PC-3 (cell line): Measurements from ENCODE around the gene TRIM65. TPM values are rescaled to one million over a fixed set of nuclear protein-coding genes. Genes with fewer than 3 reads are reported as not detected.

Experiments used
- ATAC-seq: fragments of 200-7000 bp; cut with Tn5 transposase; 2 replicates; pipeline ENCODE4 v1.9.1; 2020; ENCODE audit warnings: mild to moderate bottlenecking, moderate library complexity
- BruUV-seq: library from RNA; stranded (reverse); fragments of 400-500 nt; replicated peaks from 2 replicates; lab custom pipeline; 2021; lab: Mats Ljungman, UMichigan
- CTCF ChIA-PET: fragments of 300-600 bp; sonication (Branson Sonifier 250); formaldehyde crosslinking; loops from one replicate; lab custom pipeline; 2022; ENCODE audit warnings: antibody characterized with exemption; lab: Charles Lee
- POLR2A ChIA-PET: fragments of 300-600 bp; sonication (Branson Sonifier 250); formaldehyde crosslinking; loops from one replicate; lab custom pipeline; 2022; ENCODE audit warnings: antibody characterized with exemption; ENCODE audit not compliant: unreplicated experiment; lab: Charles Lee
- DNase-seq: peaks from one replicate; pipeline ENCODE4 v3.0.0-alpha.2; 2015
- H2AFZ ChIP-seq: fragments of 300-600 bp; sonication (generic); 2 replicates; pipeline ENCODE4 v1.6.0; 2016; ENCODE audit warnings: antibody characterized with exemption, low read length
- H3F3A ChIP-seq: fragments of 300-600 bp; sonication (generic); one replicate; pipeline ENCODE4 v1.6.0; 2017; ENCODE audit warnings: antibody characterized with exemption, low read length, control low read depth, mild to moderate bottlenecking; ENCODE audit not compliant: unreplicated experiment
- H3K27ac ChIP-seq: fragments of 300-600 bp; sonication (generic); 2 replicates; pipeline ENCODE4 v1.5.1; 2016; ENCODE audit warnings: mild to moderate bottlenecking, low read length
- H3K27me3 ChIP-seq: fragments of 300-600 bp; sonication (generic); 2 replicates; pipeline ENCODE4 v1.6.1; 2016; ENCODE audit warnings: low read length, mixed read lengths
- H3K36me3 ChIP-seq: fragments of 300-600 bp; sonication (generic); 2 replicates; pipeline ENCODE4 v1.6.1; 2016; ENCODE audit warnings: low read depth, mixed run types, low read length, mixed read lengths
- H3K4me1 ChIP-seq: fragments of 300-600 bp; sonication (generic); 2 replicates; pipeline ENCODE4 v1.5.1; 2016; ENCODE audit warnings: low read length; ENCODE audit not compliant: insufficient read depth
- H3K4me2 ChIP-seq: fragments of 300-600 bp; sonication (generic); 2 replicates; pipeline ENCODE4 v1.6.0; 2016; ENCODE audit warnings: low read length
- H3K4me3 ChIP-seq: fragments of 300-600 bp; sonication (generic); 2 replicates; pipeline ENCODE4 v1.5.1; 2016; ENCODE audit warnings: mild to moderate bottlenecking, low read length, mixed read lengths
- H3K79me2 ChIP-seq: fragments of 300-600 bp; sonication (generic); 2 replicates; pipeline ENCODE4 v1.6.1; 2017; ENCODE audit warnings: low read length, mixed read lengths
- H3K9ac ChIP-seq: fragments of 300-600 bp; sonication (generic); 2 replicates; pipeline ENCODE4 v1.6.0; 2016; ENCODE audit warnings: mild to moderate bottlenecking, low read length
- H3K9me2 ChIP-seq: fragments of 300-600 bp; sonication (generic); replicated peaks from 2 replicates; pipeline ENCODE4 v1.6.1; 2016; ENCODE audit warnings: mixed run types, low read length, mixed read lengths
- H3K9me3 ChIP-seq: fragments of 300-600 bp; sonication (generic); 2 replicates; pipeline ENCODE4 v1.6.1; 2016; ENCODE audit warnings: low read length, mixed read lengths
- H4K20me1 ChIP-seq: fragments of 300-600 bp; sonication (generic); 2 replicates; pipeline ENCODE4 v1.6.1; 2016; ENCODE audit warnings: low read length, mixed read lengths
- EZH2 ChIP-seq: fragments of 300-600 bp; sonication (generic); IDR thresholded peaks from one replicate; pipeline ENCODE4 v1.6.1; 2017; ENCODE audit warnings: antibody characterized with exemption, mild to moderate bottlenecking, low read length; ENCODE audit not compliant: unreplicated experiment
- EZH2phosphoT487 ChIP-seq: fragments of 300-600 bp; sonication (generic); IDR thresholded peaks from 2 replicates; pipeline ENCODE4 v1.6.1; 2018; ENCODE audit warnings: mild to moderate bottlenecking, antibody characterized with exemption, low read length, borderline replicate concordance
- intact Hi-C: fragments of 100-400 bp; cut with micrococcal nuclease; formaldehyde crosslinking; loops from 2 replicates; pipeline ENCODE4 v1.9.0; 2023
- total RNA-seq: library from RNA; depleted of rRNA; stranded (reverse); fragments of >200 nt; gene quantifications from 2 replicates; pipeline ENCODE4 v1.2.3, GENCODE V29; 2014
- TF ChIP-seq, protein P1 (sequence below): fragments of 300-600 bp; sonication (generic); conservative IDR thresholded peaks from 2 replicates; pipeline ENCODE4 v1.5.1; 2017; ENCODE audit warnings: antibody characterized with exemption, low read depth, mild to moderate bottlenecking, low read length

TRIM65 gene
- total RNA-seq, 1 experiment from 2014 or later: 32.3 TPM

DNA sequence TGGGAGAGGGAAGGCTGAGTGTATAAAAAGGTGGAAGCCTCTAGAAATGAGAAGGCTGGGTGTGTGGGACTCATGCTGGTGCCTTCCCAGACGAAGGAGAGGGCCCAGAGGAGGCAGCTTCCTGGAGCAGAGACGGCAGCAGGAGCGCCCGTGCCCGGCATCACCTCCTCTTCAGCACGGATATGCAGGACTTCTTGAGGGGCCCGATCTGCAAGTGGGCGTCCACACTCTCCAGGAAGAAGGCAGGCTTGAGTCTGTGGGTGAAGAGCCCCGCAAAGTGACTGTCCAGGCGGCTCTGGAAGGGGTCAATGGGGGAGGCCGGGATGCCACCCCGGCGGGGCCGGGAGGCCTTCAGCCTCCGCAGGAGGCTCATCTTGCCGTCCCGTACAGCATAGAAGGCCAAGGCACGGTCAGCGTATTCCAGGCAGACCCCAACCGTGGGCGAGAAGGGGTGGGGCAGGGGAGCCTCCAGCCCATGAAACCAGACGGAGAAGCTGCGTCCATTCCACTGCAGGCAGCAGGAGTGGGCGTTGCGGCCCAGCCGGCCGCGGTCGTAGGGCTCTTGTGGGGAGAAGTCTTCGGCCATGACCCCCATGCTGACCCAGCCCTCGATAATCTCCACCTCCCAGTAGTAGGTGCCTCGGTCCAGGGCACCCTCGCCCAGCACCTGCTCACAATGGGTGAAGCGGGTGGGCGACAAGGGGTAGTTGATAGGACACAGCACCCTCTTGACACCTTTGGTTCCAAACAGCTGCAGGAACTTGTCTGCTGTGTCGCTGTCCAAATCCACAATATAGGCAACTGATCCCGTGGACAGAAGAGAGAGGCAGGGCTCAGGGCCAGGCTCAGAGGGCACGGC lies 22.2 kb downstream of the TRIM65 start:
- Histone ChIP-seq H3K79me2 (peaks cover 23% of the 10 kb centered on the region), H3K4me1 (peaks cover 33% of the 10 kb centered on the region), H3K4me3 (no peak overlapping the region), H4K20me1 (no peaks in the 10 kb centered on the region), H3K4me2 (no peak overlapping the region), H3K36me3 (peaks cover 3% of the 10 kb centered on the region; the same call in 1 of the 2 replicates), H3K27me3 (no peaks in the 10 kb centered on the region), H3K9me2 (no peaks in the 10 kb centered on the region), H3K27ac (no peak overlapping the region), H2AFZ (no peak overlapping the region), H3F3A (no peaks in the 10 kb centered on the region), H3K9ac (no peak overlapping the region), H3K9me3 (no peaks in the 10 kb centered on the region)
- TF ChIP-seq EZH2phosphoT487: no peak
- no peak for TF ChIP-seq EZH2
- CTCF ChIA-PET: interaction anchor here (1.5 kb wide), 1 partner anchor 94 kb away, joined by 5 read pairs; a partner anchor contains a TSS
- intact Hi-C loops: no loop called here
- POLR2A ChIA-PET: interaction anchor here (1.0 kb wide), 1 partner anchor 95 kb away, joined by 15 read pairs; no protein-coding TSS in a partner anchor
- DNase-seq (no peak), ATAC-seq (no peak)
- no TSS peak for BruUV-seq

DNA sequence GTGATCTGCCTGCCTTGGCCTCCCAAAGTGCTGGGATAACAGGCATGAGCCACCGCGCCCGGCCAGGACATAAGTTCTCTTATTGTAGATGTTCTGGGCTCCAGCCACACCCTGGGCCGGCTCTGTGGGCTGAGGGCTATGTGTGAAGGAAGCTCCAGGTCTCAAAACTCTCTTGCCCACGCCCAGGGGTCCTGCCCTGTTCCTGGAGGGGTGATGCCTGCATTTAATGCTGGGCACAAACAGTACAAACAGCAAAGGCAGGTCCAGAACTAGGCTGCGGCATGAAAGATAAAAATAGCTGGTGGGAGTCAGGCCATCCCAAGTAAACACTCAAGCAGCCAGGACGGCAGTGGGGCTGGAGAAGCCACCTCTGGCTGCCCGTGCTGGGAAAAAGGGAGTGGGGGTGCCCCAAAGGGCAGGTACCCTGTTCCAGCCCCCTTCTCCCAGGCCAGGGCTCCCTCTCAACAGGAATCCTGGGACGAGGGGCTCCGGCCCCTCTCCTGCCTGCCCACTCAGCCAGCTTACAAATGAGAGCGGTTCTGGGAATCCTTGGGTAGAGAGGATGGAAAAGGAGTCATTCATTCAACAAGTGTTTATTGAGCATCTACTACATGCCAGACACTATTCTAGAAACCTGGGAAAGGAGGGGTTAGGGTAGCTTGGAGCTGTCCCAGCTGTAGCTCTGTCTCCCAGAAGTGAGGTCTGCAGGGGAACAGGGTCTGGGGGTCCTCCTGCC lies 23.0 kb downstream of the TRIM65 start:
- Histone ChIP-seq H3K4me2 (no peak overlapping the region), H3K36me3 (peaks cover 3% of the 10 kb centered on the region; the same call in 1 of the 2 replicates), H3F3A (no peaks in the 10 kb centered on the region), H2AFZ (no peak overlapping the region), H3K79me2 (peaks cover 23% of the 10 kb centered on the region), H3K4me1 (peaks cover 36% of the 10 kb centered on the region), H4K20me1 (no peaks in the 10 kb centered on the region), H3K4me3 (no peak overlapping the region), H3K9ac (no peak overlapping the region), H3K27ac (no peak overlapping the region), H3K27me3 (no peaks in the 10 kb centered on the region), H3K9me2 (no peaks in the 10 kb centered on the region), H3K9me3 (no peaks in the 10 kb centered on the region)
- ATAC-seq: no peak
- intact Hi-C loops: no loop called here
- TF ChIP-seq EZH2phosphoT487: no peak
- no peak for TF ChIP-seq EZH2
- TF ChIP-seq, protein P1, sequence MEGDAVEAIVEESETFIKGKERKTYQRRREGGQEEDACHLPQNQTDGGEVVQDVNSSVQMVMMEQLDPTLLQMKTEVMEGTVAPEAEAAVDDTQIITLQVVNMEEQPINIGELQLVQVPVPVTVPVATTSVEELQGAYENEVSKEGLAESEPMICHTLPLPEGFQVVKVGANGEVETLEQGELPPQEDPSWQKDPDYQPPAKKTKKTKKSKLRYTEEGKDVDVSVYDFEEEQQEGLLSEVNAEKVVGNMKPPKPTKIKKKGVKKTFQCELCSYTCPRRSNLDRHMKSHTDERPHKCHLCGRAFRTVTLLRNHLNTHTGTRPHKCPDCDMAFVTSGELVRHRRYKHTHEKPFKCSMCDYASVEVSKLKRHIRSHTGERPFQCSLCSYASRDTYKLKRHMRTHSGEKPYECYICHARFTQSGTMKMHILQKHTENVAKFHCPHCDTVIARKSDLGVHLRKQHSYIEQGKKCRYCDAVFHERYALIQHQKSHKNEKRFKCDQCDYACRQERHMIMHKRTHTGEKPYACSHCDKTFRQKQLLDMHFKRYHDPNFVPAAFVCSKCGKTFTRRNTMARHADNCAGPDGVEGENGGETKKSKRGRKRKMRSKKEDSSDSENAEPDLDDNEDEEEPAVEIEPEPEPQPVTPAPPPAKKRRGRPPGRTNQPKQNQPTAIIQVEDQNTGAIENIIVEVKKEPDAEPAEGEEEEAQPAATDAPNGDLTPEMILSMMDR: no peak
- CTCF ChIA-PET: no interaction called here
- DNase-seq: no peak
- POLR2A ChIA-PET: interaction anchor here (0.9 kb wide), 1 partner anchor 94 kb away, joined by 5 read pairs; no protein-coding TSS in a partner anchor
- BruUV-seq: no TSS peak
